Sigmoid colon (tissue), 7 donors: ENCODE results near the gene PROSER2. TPM values are rescaled to one million over a fixed set of nuclear protein-coding genes. Genes with fewer than 3 reads are reported as not detected.

Source experiments
- DNase-seq: peaks from one replicate; pipeline ENCODE4 v3.0.0-alpha.2; 2019
- H3K27ac ChIP-seq, 4 donors: fragments of 200-600 bp; sonication (generic); one replicate each; pipeline ENCODE4 v1.5.1; 2016 to 2019; ENCODE audit warnings: mild to moderate bottlenecking in 1 of 4
- H3K27me3 ChIP-seq, 3 donors: fragments of 200-600 bp; sonication (generic); one replicate each; pipeline ENCODE4 v1.5.1; 2019; ENCODE audit warnings: mild to moderate bottlenecking in 1 of 3
- H3K36me3 ChIP-seq, 4 donors: fragments of 200-600 bp; sonication (generic); one replicate each; pipeline ENCODE4 v1.5.1; 2016 to 2019
- H3K4me1 ChIP-seq, 4 donors: fragments of 200-600 bp; sonication (generic); one replicate each; pipeline ENCODE4 v1.5.1; 2017 to 2019
- H3K4me3 ChIP-seq, 4 donors: fragments of 200-600 bp; sonication (generic); one replicate each; pipeline ENCODE4 v1.5.1; 2017 to 2019; ENCODE audit warnings: mild to moderate bottlenecking in 2 of 4, moderate library complexity in 1 of 4
- H3K9me3 ChIP-seq, 4 donors: fragments of 200-600 bp in 3 of 4; sonication (generic) in 3 of 4; one replicate each; pipeline versions ENCODE4 v1.5.1 to v1.6.1; 2013 to 2019
- EP300 ChIP-seq, 4 donors: sonication (generic); formaldehyde crosslinking; IDR thresholded peaks; one replicate each; pipeline ENCODE4 v1.6.1; 2017; ENCODE audit warnings: antibody characterized with exemption in 4 of 4
- POLR2A ChIP-seq, 2 donors: fragments of 450-650 bp; IDR thresholded peaks; one replicate each; pipeline ENCODE4 v1.6.1; 2016; ENCODE audit warnings: antibody characterized with exemption in 2 of 2, mild to moderate bottlenecking in 2 of 2, moderate library complexity in 2 of 2
- POLR2AphosphoS5 ChIP-seq, 4 donors: sonication (generic); formaldehyde crosslinking; IDR thresholded peaks; one replicate each; pipeline ENCODE4 v1.6.1; 2017; ENCODE audit warnings: antibody characterized with exemption in 4 of 4
- WGBS, 2 donors: extraction: QIAGEN DNeasy Blood & Tissue Kit; methylation state at CpG; one replicate each; pipeline ENCODE4 v1.1.7; 2013; 5-methylcytosine and 5-hydroxymethylcytosine counted together
- intact Hi-C: fragments of 100-400 bp; cut with DNase I; formaldehyde crosslinking; loops from one replicate; pipeline ENCODE4 v1.15.1; 2023
- polyA plus RNA-seq, 3 donors: library from polyadenylated mRNA; stranded (reverse); fragments of 200-250 nt; gene quantifications; one replicate each; pipeline ENCODE4 v1.2.3, GENCODE V29; 2013
- total RNA-seq, 4 donors: library from RNA; depleted of rRNA; stranded (reverse); fragments of >200 nt; gene quantifications; one replicate each; pipeline ENCODE4 v1.1.0, GENCODE V29; 2016
- TF ChIP-seq, protein P1 (sequence below), 4 experiments: fragments of 450-650 bp in 3 of 4; fragments of 200-600 bp in 1 of 4; IDR thresholded peaks; one replicate each; pipeline ENCODE4 v1.5.1; 2016 to 2019; ENCODE audit warnings: antibody characterized with exemption in 4 of 4, mild to moderate bottlenecking in 3 of 4, moderate library complexity in 2 of 4
- donor health status: healthy with polysubstance abuse.
- donor health status: Bipolar disorder and iron deficiency.
- donor health status: healthy.

Gene PROSER2
- total and polyA plus RNA-seq, 7 donors = 0.60 to 2.8 (median 1.8) TPM

DNA sequence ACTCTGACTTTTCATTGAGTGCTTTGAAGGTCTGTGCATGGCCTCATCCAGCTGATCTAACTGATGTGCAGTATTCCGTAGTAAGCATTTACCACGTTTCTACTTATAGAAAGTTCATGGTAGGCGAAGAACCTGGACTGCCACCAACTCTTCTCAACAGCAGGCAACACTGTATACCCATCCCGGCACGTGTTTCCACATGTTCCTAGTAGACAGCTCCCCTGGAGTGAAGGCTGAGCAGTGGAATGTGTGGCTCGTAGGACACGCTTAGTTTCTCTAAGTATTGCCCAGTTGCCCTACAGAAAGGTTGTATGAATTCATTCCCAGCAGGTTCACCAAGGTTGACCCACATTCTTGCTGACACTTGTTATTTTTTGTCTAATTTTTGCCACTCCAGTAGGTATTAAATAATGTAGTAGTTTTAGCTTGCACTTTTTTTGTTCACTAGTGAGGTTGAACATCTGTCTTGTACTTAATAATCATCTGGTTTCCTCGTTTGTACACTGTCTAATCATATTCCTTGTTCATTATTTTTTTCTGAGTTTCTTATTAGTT is 15.2 kb downstream of the PROSER2 start:
- Histone ChIP-seq H3K27ac (no peak overlapping the region), H3K36me3 (no peaks in the 10 kb centered on the region), H3K9me3 (no peaks in the 10 kb centered on the region), H3K4me3 (no peak overlapping the region), H3K4me1 (no peaks in the 10 kb centered on the region), H3K27me3 (peaks cover 0 to 3% (median 0%) of the 10 kb centered on the region in 3 donors)
- peak; percentile 38 for DNase-seq
- 89 to 90% methylated on average over 8 of the region's 8 CpGs for WGBS, 2 donors
- TF ChIP-seq EP300 (IDR thresholded peaks at IDR 0.05) (no peak), POLR2AphosphoS5 (IDR thresholded peaks at IDR 0.05) (no peak), POLR2A (IDR thresholded peaks at IDR 0.05) (no peak)
- TF ChIP-seq, protein P1, sequence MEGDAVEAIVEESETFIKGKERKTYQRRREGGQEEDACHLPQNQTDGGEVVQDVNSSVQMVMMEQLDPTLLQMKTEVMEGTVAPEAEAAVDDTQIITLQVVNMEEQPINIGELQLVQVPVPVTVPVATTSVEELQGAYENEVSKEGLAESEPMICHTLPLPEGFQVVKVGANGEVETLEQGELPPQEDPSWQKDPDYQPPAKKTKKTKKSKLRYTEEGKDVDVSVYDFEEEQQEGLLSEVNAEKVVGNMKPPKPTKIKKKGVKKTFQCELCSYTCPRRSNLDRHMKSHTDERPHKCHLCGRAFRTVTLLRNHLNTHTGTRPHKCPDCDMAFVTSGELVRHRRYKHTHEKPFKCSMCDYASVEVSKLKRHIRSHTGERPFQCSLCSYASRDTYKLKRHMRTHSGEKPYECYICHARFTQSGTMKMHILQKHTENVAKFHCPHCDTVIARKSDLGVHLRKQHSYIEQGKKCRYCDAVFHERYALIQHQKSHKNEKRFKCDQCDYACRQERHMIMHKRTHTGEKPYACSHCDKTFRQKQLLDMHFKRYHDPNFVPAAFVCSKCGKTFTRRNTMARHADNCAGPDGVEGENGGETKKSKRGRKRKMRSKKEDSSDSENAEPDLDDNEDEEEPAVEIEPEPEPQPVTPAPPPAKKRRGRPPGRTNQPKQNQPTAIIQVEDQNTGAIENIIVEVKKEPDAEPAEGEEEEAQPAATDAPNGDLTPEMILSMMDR (IDR thresholded peaks at IDR 0.05) = no peak
- intact Hi-C loops = no loop called here

DNA sequence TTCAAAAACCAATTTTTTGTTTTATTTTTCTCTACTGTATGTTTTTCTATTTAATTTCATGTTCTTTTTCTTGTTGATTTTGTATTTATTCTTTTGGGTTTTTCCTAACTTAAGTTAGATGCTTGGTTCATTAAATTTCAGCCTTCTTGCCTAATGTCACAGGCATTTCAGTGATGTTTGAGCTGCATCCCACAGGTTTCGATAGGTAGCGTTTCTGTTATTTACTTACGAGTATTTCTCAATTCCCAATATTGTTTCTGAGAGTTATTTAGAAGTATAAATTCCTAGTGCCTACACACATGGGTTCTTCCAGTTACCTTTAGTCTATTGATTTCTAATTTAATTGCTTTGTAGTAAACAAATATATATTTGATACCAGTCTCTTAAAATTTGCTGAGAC is 18.2 kb downstream of the PROSER2 start:
- Histone ChIP-seq H3K27me3 (no peaks in the 10 kb centered on the region), H3K9me3 (no peaks in the 10 kb centered on the region), H3K36me3 (no peaks in the 10 kb centered on the region), H3K4me1 (no peaks in the 10 kb centered on the region), H3K4me3 (no peak overlapping the region), H3K27ac (no peak overlapping the region)
- intact Hi-C loops = no loop called here
- no peak for DNase-seq
- WGBS, 2 donors = 92 to 96% methylated on average over 3 of the region's 3 CpGs
- TF ChIP-seq EP300 (IDR thresholded peaks at IDR 0.05) (no peak), POLR2AphosphoS5 (IDR thresholded peaks at IDR 0.05) (no peak), POLR2A (IDR thresholded peaks at IDR 0.05) (no peak)
- TF ChIP-seq, protein P1 (IDR thresholded peaks at IDR 0.05) = no peak

DNA sequence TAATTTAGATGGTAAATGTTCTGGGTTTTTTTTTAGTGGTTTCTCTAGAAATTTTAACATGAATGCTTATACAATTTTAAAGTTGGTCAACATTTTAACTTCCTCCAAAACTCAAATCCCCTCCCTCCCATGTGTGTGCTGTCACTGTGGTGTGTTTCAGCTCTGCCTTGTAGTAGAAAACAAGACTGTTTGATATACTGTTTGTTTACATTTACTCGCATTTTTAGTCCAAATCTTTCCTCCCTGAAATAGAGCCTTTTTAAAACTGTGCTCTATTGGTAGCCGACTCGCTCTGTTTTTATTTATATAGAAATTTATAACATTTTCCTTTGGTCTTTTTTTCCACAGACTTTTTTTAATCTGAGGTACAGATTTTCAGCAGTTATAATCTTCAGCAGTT is 19.3 kb downstream of the PROSER2 start:
- no peaks in the 10 kb centered on the region for H3K4me1 ChIP-seq
- no peak overlapping the region for H3K27ac ChIP-seq
- no peak overlapping the region for H3K4me3 ChIP-seq
- no peaks in the 10 kb centered on the region for H3K9me3 ChIP-seq
- H3K27me3 ChIP-seq = no peaks in the 10 kb centered on the region
- DNase-seq = no peak
- WGBS, 2 donors = 68 to 91% methylated on average over 3 of the region's 3 CpGs
- intact Hi-C loops = no loop called here
- H3K36me3 ChIP-seq = no peaks in the 10 kb centered on the region
- TF ChIP-seq, protein P1 (IDR thresholded peaks at IDR 0.05) = no peak
- TF ChIP-seq POLR2A (IDR thresholded peaks at IDR 0.05) (no peak), POLR2AphosphoS5 (IDR thresholded peaks at IDR 0.05) (no peak), EP300 (IDR thresholded peaks at IDR 0.05) (no peak)

DNA sequence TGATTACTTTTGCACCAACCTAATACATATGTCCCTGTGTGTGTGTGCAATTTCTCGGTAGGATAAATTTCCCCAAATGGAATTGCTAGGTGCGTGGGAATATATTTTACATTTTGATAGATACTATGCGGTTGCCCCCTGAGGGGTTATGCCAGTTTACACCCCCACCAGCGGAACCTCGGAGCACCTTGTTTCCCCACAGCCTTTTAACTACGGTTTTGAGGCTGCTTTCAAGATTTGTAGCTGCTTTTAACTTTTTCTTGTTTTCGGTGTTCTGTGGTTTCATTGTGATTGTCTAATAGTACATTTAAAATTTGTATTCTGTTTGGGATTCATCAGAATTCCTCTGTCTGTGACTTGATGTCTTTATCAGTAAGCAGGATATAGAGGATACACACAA is 22.0 kb downstream of the PROSER2 start:
- H3K27me3 ChIP-seq = no peaks in the 10 kb centered on the region
- 75 to 92% methylated on average over 7 of the region's 7 CpGs for WGBS, 2 donors
- no peak for DNase-seq
- no peaks in the 10 kb centered on the region for H3K36me3 ChIP-seq
- no peak overlapping the region for H3K27ac ChIP-seq
- no peaks in the 10 kb centered on the region for H3K9me3 ChIP-seq
- no peak for TF ChIP-seq POLR2AphosphoS5 (IDR thresholded peaks at IDR 0.05)
- no peak for TF ChIP-seq EP300 (IDR thresholded peaks at IDR 0.05)
- TF ChIP-seq POLR2A (IDR thresholded peaks at IDR 0.05) = no peak
- TF ChIP-seq, protein P1 (IDR thresholded peaks at IDR 0.05) = no peak
- H3K4me1 ChIP-seq = no peaks in the 10 kb centered on the region
- intact Hi-C loops = no loop called here
- no peak overlapping the region for H3K4me3 ChIP-seq

DNA sequence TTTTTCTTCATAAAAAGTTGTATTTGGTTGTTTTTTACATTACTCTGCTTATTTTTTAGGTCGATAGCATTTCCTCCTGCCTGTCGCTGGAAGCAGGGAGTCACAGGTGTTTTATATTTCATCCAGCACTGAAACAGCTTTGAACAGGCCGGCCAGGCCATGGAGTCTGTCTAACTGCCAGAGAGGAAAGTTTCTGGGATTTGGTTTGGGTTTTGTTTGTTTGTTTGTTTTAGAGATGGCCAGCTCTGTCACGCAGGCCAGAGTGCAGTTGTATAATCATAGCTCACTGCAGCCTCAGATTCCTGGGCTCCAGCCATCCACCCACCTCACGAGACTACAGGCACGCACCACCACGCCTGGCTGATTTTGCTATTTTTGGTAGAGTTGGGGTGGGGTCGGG is 23.4 kb downstream of the PROSER2 start:
- Histone ChIP-seq H3K36me3 (no peaks in the 10 kb centered on the region), H3K4me3 (no peak overlapping the region), H3K27ac (no peak overlapping the region), H3K27me3 (no peaks in the 10 kb centered on the region), H3K9me3 (no peaks in the 10 kb centered on the region), H3K4me1 (no peaks in the 10 kb centered on the region)
- WGBS, 2 donors = 84 to 86% methylated on average over 8 of the region's 8 CpGs
- intact Hi-C loops = no loop called here
- DNase-seq = no peak
- TF ChIP-seq, protein P1 (IDR thresholded peaks at IDR 0.05) = no peak
- TF ChIP-seq POLR2AphosphoS5 (IDR thresholded peaks at IDR 0.05) (no peak), EP300 (IDR thresholded peaks at IDR 0.05) (no peak), POLR2A (IDR thresholded peaks at IDR 0.05) (no peak)
